Neural progenitor cell (in vitro differentiated cells): Measurements from ENCODE around the gene NUP58.

ENCODE experiments used
- CTCF ChIP-seq: fragments of 200-600 bp; sonication (generic); IDR thresholded peaks from 2 replicates; pipeline ENCODE4 v1.5.1; 2017; ENCODE audit warnings: antibody characterized with exemption, mild to moderate bottlenecking
- EZH2 ChIP-seq: fragments of 200-600 bp; sonication (generic); IDR thresholded peaks from 2 replicates; pipeline ENCODE4 v1.6.1; 2017; ENCODE audit warnings: antibody characterized with exemption, mild to moderate bottlenecking, moderate library complexity
- EZH2phosphoT487 ChIP-seq: fragments of 200-600 bp; sonication (generic); IDR thresholded peaks from 2 replicates; pipeline ENCODE4 v1.6.1; 2017; ENCODE audit warnings: antibody characterized with exemption

DNA sequence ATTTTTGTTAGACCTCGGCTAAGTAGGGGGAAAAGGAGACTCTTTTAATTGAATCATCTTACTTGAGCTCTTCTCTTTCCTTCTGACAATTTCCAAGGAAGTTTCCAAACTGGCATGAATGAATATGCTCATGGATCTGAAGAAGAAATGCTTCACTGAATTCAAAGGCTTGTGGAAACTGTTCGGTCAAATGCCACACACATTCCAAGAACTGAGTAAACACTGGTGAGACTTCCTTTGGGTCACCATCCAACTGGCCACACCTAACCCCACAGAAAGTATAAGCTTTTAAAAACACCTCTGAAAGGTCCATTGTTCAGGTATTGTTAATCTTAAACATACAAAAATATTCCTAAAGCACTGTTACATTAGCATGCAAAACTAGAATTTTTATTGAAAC lies 47.7 kb upstream of the NUP58 start:
- TF ChIP-seq EZH2phosphoT487, result no peak
- no peak for TF ChIP-seq CTCF
- no peak for TF ChIP-seq EZH2
